ENCODE results near the gene BBOF1. TPM values are rescaled to one million over a fixed set of nuclear protein-coding genes. Genes with fewer than 3 reads are reported as not detected.

BBOF1 gene
- total RNA-seq, 4 donors from 2014 or later: 4.1 to 7.5 (median 5.4) TPM

GRCh38 chr14:74034572-74034971 is 15.4 kb downstream of the BBOF1 start:
- Histone ChIP-seq H3K27ac (no peak overlapping the region), H3K4me3 (no peak overlapping the region), H3K4me1 (no peaks in the 10 kb centered on the region), H3K36me3 (no peaks in the 10 kb centered on the region), H3K27me3 (no peaks in the 10 kb centered on the region), H3K9me3 (no peaks in the 10 kb centered on the region)
- 87% methylated on average over 3 of the region's 3 CpGs for WGBS, 2 donors (ENCODE audit: low coverage in 1 of 2)
- intact Hi-C loops (cut with DNase I; ENCODE audit: low total_unique reads) (no loop called here), in situ Hi-C loops (cut with MboI; ENCODE audit: low pct_ligation_motif_present in 1 of 4, low pct_unique_long_range_greater_than_20kb in 1 of 4, low sequenced_read_pairs in 3 of 4) (no loop called here)
- DNase-seq: no peak
- TF ChIP-seq POLR2AphosphoS5 (IDR thresholded peaks at IDR 0.05) (no peak), POLR2A (IDR thresholded peaks at IDR 0.05) (no peak), EP300 (IDR thresholded peaks at IDR 0.05; ENCODE audit: low read depth) (no peak)
- TF ChIP-seq, protein P1, sequence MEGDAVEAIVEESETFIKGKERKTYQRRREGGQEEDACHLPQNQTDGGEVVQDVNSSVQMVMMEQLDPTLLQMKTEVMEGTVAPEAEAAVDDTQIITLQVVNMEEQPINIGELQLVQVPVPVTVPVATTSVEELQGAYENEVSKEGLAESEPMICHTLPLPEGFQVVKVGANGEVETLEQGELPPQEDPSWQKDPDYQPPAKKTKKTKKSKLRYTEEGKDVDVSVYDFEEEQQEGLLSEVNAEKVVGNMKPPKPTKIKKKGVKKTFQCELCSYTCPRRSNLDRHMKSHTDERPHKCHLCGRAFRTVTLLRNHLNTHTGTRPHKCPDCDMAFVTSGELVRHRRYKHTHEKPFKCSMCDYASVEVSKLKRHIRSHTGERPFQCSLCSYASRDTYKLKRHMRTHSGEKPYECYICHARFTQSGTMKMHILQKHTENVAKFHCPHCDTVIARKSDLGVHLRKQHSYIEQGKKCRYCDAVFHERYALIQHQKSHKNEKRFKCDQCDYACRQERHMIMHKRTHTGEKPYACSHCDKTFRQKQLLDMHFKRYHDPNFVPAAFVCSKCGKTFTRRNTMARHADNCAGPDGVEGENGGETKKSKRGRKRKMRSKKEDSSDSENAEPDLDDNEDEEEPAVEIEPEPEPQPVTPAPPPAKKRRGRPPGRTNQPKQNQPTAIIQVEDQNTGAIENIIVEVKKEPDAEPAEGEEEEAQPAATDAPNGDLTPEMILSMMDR (IDR thresholded peaks at IDR 0.05): no peak

- TF ChIP-seq, protein P1 (IDR thresholded peaks at IDR 0.05): no peak
- no peak overlapping the region for H3K27ac ChIP-seq
- WGBS, 2 donors (ENCODE audit: low coverage in 1 of 2): 91 to 93% methylated on average over 2 to 4 of the region's 4 CpGs
- H3K9me3 ChIP-seq: no peaks in the 10 kb centered on the region
- no peaks in the 10 kb centered on the region for H3K36me3 ChIP-seq
- no peaks in the 10 kb centered on the region for H3K4me1 ChIP-seq
- in situ Hi-C loops (cut with MboI; ENCODE audit: low pct_ligation_motif_present in 1 of 4, low pct_unique_long_range_greater_than_20kb in 1 of 4, low sequenced_read_pairs in 3 of 4): no loop called here
- no peak overlapping the region for H3K4me3 ChIP-seq
- no peaks in the 10 kb centered on the region for H3K27me3 ChIP-seq
- intact Hi-C loops (cut with DNase I; ENCODE audit: low total_unique reads): no loop called here
- DNase-seq: no peak
Measured at GRCh38 chr14:74035556-74035955, 16.4 kb downstream of the BBOF1 start.

DNA sequence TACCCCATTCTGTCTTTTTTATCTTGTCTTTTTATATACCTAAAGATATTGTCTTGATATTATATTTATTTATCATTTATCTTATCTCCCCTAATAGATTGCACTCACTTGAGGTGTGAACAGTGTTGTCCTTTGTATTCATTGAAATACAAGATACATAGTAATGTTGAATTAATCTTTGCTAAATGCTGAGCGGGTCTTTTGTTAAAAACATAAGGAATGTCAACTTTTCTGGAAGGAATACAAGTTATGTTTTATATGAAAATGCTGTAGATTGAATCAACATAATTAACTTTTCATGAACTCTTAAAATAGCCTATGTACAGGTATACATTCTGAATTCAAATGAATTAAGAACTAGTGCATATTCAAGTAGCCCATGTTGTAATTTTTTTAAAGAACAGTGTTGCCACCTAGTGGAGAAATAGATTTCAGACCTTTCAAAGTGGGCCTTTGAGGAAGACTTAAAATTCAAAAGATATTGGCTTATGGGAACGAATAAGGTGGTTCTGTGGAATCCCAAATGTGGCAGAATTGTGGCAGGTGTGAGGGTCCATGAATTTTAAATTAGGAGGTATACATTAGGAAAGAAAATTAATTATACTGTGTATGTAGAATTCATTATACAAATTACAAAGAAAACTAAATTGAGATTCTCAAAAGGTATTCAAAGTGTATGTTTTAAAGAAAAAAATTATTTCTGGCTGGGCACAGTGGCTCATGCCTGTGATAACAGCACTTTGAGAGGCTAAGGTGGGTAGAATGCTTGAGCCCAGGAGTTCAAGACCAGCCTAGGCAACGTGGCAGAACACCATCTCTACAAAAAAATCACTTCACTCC is 19.1 kb downstream of the BBOF1 start:
- Histone ChIP-seq H3K27me3 (no peaks in the 10 kb centered on the region), H3K27ac (no peak overlapping the region), H3K36me3 (no peaks in the 10 kb centered on the region), H3K4me1 (no peaks in the 10 kb centered on the region), H3K9me3 (no peaks in the 10 kb centered on the region), H3K4me3 (no peak overlapping the region)
- WGBS, 2 donors (ENCODE audit: low coverage in 1 of 2): 63 to 64% methylated on average over 3 of the region's 3 CpGs
- TF ChIP-seq, protein P1 (IDR thresholded peaks at IDR 0.05): peak; percentile 63 to 67 (median 67)
- no peak for TF ChIP-seq POLR2A (IDR thresholded peaks at IDR 0.05)
- no peak for TF ChIP-seq EP300 (IDR thresholded peaks at IDR 0.05; ENCODE audit: low read depth)
- no peak for TF ChIP-seq POLR2AphosphoS5 (IDR thresholded peaks at IDR 0.05)
- intact Hi-C loops (cut with DNase I; ENCODE audit: low total_unique reads): no loop called here
- in situ Hi-C loops (cut with MboI; ENCODE audit: low pct_ligation_motif_present in 1 of 4, low pct_unique_long_range_greater_than_20kb in 1 of 4, low sequenced_read_pairs in 3 of 4): no loop called here
- no peak for DNase-seq

DNA sequence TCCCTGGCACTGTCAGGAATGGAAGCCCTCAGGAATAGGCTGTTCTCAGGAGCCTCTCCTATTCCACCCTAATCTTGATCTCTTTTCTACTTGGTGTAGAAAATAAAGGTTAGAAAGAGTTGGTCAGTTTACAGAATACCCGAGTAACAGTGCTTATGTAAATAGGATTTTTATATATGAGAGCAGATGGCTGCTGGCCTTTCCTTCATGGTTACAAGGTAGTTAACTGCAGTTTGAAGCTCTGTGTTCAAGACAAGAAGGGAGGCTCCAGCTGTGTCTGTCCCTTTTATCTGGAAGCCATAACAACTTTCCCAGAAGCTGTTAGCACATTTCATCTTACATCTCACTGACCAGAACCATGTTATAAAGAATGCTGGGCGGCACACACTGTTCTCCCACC is 23.1 kb downstream of the BBOF1 start:
- no peak for TF ChIP-seq EP300 (IDR thresholded peaks at IDR 0.05; ENCODE audit: low read depth)
- no peak for TF ChIP-seq POLR2A (IDR thresholded peaks at IDR 0.05)
- TF ChIP-seq, protein P1 (IDR thresholded peaks at IDR 0.05): no peak
- TF ChIP-seq POLR2AphosphoS5 (IDR thresholded peaks at IDR 0.05): no peak
- peaks cover 0 to 4% (median 0%) of the 10 kb centered on the region in 4 donors for H3K36me3 ChIP-seq
- in situ Hi-C loops (cut with MboI; ENCODE audit: low pct_ligation_motif_present in 1 of 4, low pct_unique_long_range_greater_than_20kb in 1 of 4, low sequenced_read_pairs in 3 of 4) (no loop called here), intact Hi-C loops (cut with DNase I; ENCODE audit: low total_unique reads) (no loop called here)
- DNase-seq: no peak
- no peaks in the 10 kb centered on the region for H3K27me3 ChIP-seq
- WGBS, 2 donors (ENCODE audit: low coverage in 1 of 2): 29 to 49% methylated on average over 1 to 2 of the region's 2 CpGs
- no peaks in the 10 kb centered on the region for H3K9me3 ChIP-seq
- no peaks in the 10 kb centered on the region for H3K4me1 ChIP-seq
- no peak overlapping the region for H3K27ac ChIP-seq
- no peak overlapping the region for H3K4me3 ChIP-seq
